Breast epithelium (tissue), 3 donors: ENCODE results near the gene VAV3.

Experiments used
- CTCF ChIP-seq, 3 donors: fragments of 450-650 bp; IDR thresholded peaks; one replicate each; pipeline ENCODE4 v1.5.1; 2016 to 2017; ENCODE audit warnings: antibody characterized with exemption in 3 of 3, mild to moderate bottlenecking in 3 of 3, moderate library complexity in 3 of 3
- POLR2A ChIP-seq: fragments of 450-650 bp; IDR thresholded peaks from one replicate; pipeline ENCODE4 v1.6.1; 2016; ENCODE audit warnings: antibody characterized with exemption, mild to moderate bottlenecking, moderate library complexity
- POLR2AphosphoS5 ChIP-seq, 3 donors: sonication (generic); formaldehyde crosslinking; IDR thresholded peaks; one replicate each; pipeline ENCODE4 v1.6.1; 2017; ENCODE audit warnings: antibody characterized with exemption in 3 of 3

- TF ChIP-seq POLR2A (no peak), CTCF (IDR thresholded peaks at IDR 0.05) (no peak), POLR2AphosphoS5 (IDR thresholded peaks at IDR 0.05) (no peak)
Observed at GRCh38 chr1:107664982-107665925, 299.7 kb downstream of the VAV3 start.
